OCI-LY7 (cell line): ENCODE data around the gene TMEM184B. TPM values are rescaled to one million over a fixed set of nuclear protein-coding genes. Genes with fewer than 3 reads are reported as not detected.

Experiments used
- BruUV-seq: library from RNA; stranded (reverse); fragments of 400-500 nt; replicated peaks from 2 replicates; lab custom pipeline; 2021; lab: Mats Ljungman, UMichigan
- CTCF ChIA-PET: fragments of 300-600 bp; sonication (Branson Sonifier 250); formaldehyde crosslinking; loops from one replicate; lab custom pipeline; 2022; ENCODE audit warnings: antibody characterized with exemption; ENCODE audit not compliant: unreplicated experiment; lab: Charles Lee
- POLR2A ChIA-PET: fragments of 300-600 bp; sonication (Branson Sonifier 250); formaldehyde crosslinking; loops from one replicate; lab custom pipeline; 2022; ENCODE audit warnings: antibody characterized with exemption; lab: Charles Lee
- DNase-seq: peaks from one replicate; pipeline ENCODE4 v3.0.0-alpha.2; 2015; ENCODE audit warnings: low spot score
- H2AFZ ChIP-seq: fragments of 200-600 bp; sonication (generic), shearing (Covaris generic); 2 replicates; pipeline ENCODE4 v1.6.1; 2014; ENCODE audit warnings: mild to moderate bottlenecking, antibody characterized with exemption, low read length, moderate library complexity
- H3K27ac ChIP-seq: fragments of 200-600 bp; sonication (generic); 2 replicates; pipeline ENCODE4 v1.5.1; 2014; ENCODE audit warnings: mixed run types, low read depth, mild to moderate bottlenecking, moderate library complexity, low read length, inconsistent platforms; ENCODE audit not compliant: poor library complexity, severe bottlenecking
- H3K36me3 ChIP-seq: fragments of 200-600 bp; sonication (generic); 2 replicates; pipeline ENCODE4 v1.6.1; 2014; ENCODE audit warnings: mild to moderate bottlenecking, antibody characterized with exemption, low read length, moderate library complexity, mixed read lengths; ENCODE audit not compliant: insufficient read depth
- H3K4me1 ChIP-seq: fragments of 200-600 bp; sonication (generic); 2 replicates; pipeline ENCODE4 v1.5.1; 2014; ENCODE audit warnings: mild to moderate bottlenecking, low read length; ENCODE audit not compliant: insufficient read depth, poor library complexity, severe bottlenecking
- H3K4me2 ChIP-seq: fragments of 200-600 bp; sonication (generic); 2 replicates; pipeline ENCODE4 v1.6.1; 2014; ENCODE audit warnings: mild to moderate bottlenecking, low read length
- H3K4me3 ChIP-seq: fragments of 200-600 bp; sonication (generic); 2 replicates; pipeline ENCODE4 v1.5.1; 2014; ENCODE audit warnings: mild to moderate bottlenecking, low read depth, low read length; ENCODE audit not compliant: poor library complexity, severe bottlenecking
- H3K79me2 ChIP-seq: fragments of 200-600 bp; sonication (generic); 2 replicates; pipeline ENCODE4 v1.6.1; 2016; ENCODE audit warnings: low read depth, mild to moderate bottlenecking, low read length, moderate library complexity, mixed read lengths; ENCODE audit not compliant: insufficient read depth
- H3K9me2 ChIP-seq: fragments of 200-600 bp; sonication (generic); 2 replicates; pipeline ENCODE4 v1.6.1; 2016; ENCODE audit warnings: mild to moderate bottlenecking, low read length, mixed read lengths; ENCODE audit not compliant: insufficient read depth
- H3K9me3 ChIP-seq: fragments of 200-600 bp; sonication (generic); 2 replicates; pipeline ENCODE4 v1.6.1; 2014; ENCODE audit warnings: mild to moderate bottlenecking, mixed run types, low read length, mixed read lengths
- H4K20me1 ChIP-seq: fragments of 200-600 bp; sonication (generic); 2 replicates; pipeline ENCODE4 v1.6.1; 2014; ENCODE audit warnings: mild to moderate bottlenecking, antibody characterized with exemption, low read length, moderate library complexity, mixed read lengths; ENCODE audit not compliant: insufficient read depth
- CTCF ChIP-seq: fragments of 200-600 bp; sonication (generic); conservative IDR thresholded peaks from 2 replicates; pipeline ENCODE4 v1.5.1; 2014; ENCODE audit warnings: mild to moderate bottlenecking, antibody characterized with exemption, low read length, moderate library complexity, mixed read lengths
- EZH2phosphoT487 ChIP-seq: fragments of 200-600 bp; sonication (generic); IDR thresholded peaks from 2 replicates; pipeline ENCODE4 v1.6.1; 2018; ENCODE audit warnings: low read depth, borderline replicate concordance, mild to moderate bottlenecking, mixed run types, antibody characterized with exemption, low read length, moderate library complexity, mixed read lengths
- intact Hi-C: fragments of 100-400 bp; cut with micrococcal nuclease; formaldehyde crosslinking; loops from one replicate; pipeline ENCODE4 v1.10.0; 2022; ENCODE audit not compliant: unreplicated experiment
- total RNA-seq, 2 experiments: library from RNA; depleted of rRNA in 1 of 2; stranded (reverse); fragments of >200 nt in 1 of 2; shearing (Covaris generic) in 1 of 2; gene quantifications; 2 replicates each; pipeline ENCODE4 v1.2.3, GENCODE V29; 2014 to 2022

The TMEM184B gene
- total RNA-seq, 2 experiments from 2014 or later, result 19.1 to 50.2 TPM

DNA sequence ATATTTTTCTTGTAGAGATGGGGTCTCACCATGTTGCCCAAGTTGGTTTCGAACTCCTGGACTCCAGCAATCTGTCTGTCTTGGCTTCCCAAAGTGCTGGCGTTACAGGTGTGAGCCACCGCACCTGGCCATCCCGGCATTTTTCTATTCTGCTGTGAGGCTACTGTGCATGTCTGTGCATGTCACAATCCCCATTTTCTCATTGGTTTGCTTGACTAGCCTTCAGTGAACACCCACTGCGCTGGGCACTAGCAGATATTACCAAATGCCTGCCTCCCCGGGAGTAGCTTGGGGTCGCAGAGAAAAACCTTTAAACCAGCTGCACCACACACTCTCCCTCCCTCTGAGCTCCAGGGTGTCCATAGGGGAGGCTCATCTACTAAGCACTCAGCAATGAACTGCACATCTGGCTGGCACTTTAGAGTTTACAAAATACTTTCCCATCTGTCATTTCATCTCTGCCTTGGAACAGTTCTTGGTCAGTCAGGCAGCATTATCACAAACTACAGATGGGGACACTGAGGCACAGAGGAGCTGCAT is 39.5 kb upstream of the TMEM184B start:
- TF ChIP-seq EZH2phosphoT487 (no peak), CTCF (no peak)
- DNase-seq, result no peak
- peaks cover 65% of the 10 kb centered on the region for H3K4me1 ChIP-seq
- no TSS peak for BruUV-seq
- peaks cover 65% of the 10 kb centered on the region for H3K36me3 ChIP-seq
- H3K9me3 ChIP-seq, result no peaks in the 10 kb centered on the region
- CTCF ChIA-PET, result no interaction called here
- 0 out of 2 replicates have a peak overlapping the region, but pooled peaks have one; percentile 4 for H3K4me2 ChIP-seq
- H3K9me2 ChIP-seq, result no peaks in the 10 kb centered on the region
- H4K20me1 ChIP-seq, result peaks cover 21% of the 10 kb centered on the region; the same call in 1 of the 2 replicates
- intact Hi-C loops, result no loop called here
- H3K27ac ChIP-seq, result peak overlapping the region; percentile 77
- POLR2A ChIA-PET, result interaction anchor here (0.5 to 1.3 kb wide), 3 partner anchors 12 to 106 kb away, joined by 3 to 5 read pairs (median 3); no protein-coding TSS in a partner anchor
- no peak overlapping the region for H3K4me3 ChIP-seq
- H3K79me2 ChIP-seq, result peaks cover 88% of the 10 kb centered on the region
- no peak overlapping the region for H2AFZ ChIP-seq

DNA sequence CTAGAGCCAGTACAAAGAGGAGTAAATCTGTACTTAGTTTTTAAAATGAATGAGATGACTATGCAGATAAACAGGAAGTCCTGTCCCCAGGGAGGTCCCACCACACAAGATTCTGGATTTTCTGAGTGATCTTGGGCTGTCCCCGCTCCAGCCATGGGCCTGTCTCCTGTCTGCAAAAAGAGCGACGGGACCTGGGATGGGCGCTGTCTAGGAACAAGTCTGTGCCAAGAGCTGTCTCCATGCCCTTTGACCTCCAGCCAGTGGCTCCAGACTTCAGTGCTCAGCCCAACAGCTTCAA is 38.5 kb upstream of the TMEM184B start:
- ChIA-PET POLR2A (no interaction called here), CTCF (no interaction called here)
- Histone ChIP-seq H3K36me3 (peaks cover 66% of the 10 kb centered on the region), H3K27ac (peak overlapping the region; percentile 34), H3K79me2 (peaks cover 90% of the 10 kb centered on the region), H3K9me3 (no peaks in the 10 kb centered on the region), H4K20me1 (peaks cover 21% of the 10 kb centered on the region; the same call in 1 of the 2 replicates), H2AFZ (no peak overlapping the region), H3K9me2 (no peaks in the 10 kb centered on the region), H3K4me3 (peak overlapping the region; percentile 9), H3K4me1 (peaks cover 75% of the 10 kb centered on the region), H3K4me2 (peak overlapping the region; percentile 54)
- DNase-seq, result peak; percentile 56
- no TSS peak for BruUV-seq
- TF ChIP-seq CTCF, result no peak
- no peak for TF ChIP-seq EZH2phosphoT487
- intact Hi-C loops, result no loop called here

DNA sequence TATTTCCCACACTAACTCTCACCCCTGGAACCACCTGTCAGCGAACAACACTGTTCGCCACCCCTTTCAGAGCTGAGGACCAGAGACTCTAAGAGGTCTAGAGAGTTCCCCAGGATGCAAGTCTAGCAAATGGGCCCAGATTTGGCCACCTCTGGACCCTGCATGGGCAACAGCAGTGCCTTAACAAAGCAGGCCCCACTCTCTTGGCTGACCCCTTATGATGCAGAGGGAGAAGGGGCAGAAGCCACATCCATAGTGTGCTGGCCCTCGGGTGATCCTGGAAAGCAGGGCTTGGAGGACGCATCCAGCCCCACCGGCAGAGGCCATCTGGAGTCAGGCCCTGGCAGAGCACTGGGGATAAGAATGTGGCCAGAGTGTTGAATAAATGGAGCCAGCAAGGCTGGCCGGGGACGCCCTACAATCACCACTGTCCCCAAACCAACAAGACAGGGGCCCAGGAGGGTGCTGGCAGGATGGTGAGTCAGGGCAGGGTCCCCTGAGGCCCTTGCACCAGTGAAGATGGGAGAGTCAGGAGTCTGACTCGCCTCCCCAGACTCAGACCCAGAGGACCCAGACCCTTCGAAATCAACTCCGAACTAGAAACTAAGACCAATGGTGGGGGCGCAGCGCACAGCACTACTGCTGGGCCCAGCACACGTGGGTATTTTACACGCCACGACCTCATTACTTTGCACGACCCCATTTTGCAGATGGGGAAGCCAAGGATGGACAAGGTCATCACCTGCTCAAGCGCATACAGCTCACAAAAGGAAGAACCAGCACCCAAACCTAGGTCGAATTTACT is 37.9 kb upstream of the TMEM184B start:
- no peak for TF ChIP-seq EZH2phosphoT487
- TF ChIP-seq CTCF, result no peak
- Histone ChIP-seq H3K4me2 (peak overlapping the region; percentile 54), H3K36me3 (peaks cover 66% of the 10 kb centered on the region), H3K9me3 (no peaks in the 10 kb centered on the region), H3K4me3 (no peak overlapping the region), H3K4me1 (peaks cover 80% of the 10 kb centered on the region), H4K20me1 (peaks cover 19% of the 10 kb centered on the region; the same call in 1 of the 2 replicates), H3K79me2 (peaks cover 90% of the 10 kb centered on the region), H3K27ac (peak overlapping the region; percentile 34), H3K9me2 (no peaks in the 10 kb centered on the region), H2AFZ (no peak overlapping the region)
- intact Hi-C loops, result no loop called here
- POLR2A ChIA-PET, result no interaction called here
- BruUV-seq, result no TSS peak
- no peak for DNase-seq
- CTCF ChIA-PET, result no interaction called here
